ENCODE measurements around the gene TPD52L1.

The TPD52L1 gene

GRCh38 chr6:125163811-125164210, 10.2 kb downstream of the TPD52L1 start:
- DNase-seq (ENCODE audit: extremely low read depth, low read depth), result no peak
- TF ChIP-seq CTCF (IDR thresholded peaks at IDR 0.05; ENCODE audit: low read depth, low read length, missing control alignments), result no peak
- H3K4me3 ChIP-seq (replicated peaks; ENCODE audit: low read depth, low read length), result no peak overlapping the region

GRCh38 chr6:125164696-125165095, 11.1 kb downstream of the TPD52L1 start:
- no peak for DNase-seq (ENCODE audit: extremely low read depth, low read depth)
- no peak overlapping the region for H3K4me3 ChIP-seq (replicated peaks; ENCODE audit: low read depth, low read length)
- TF ChIP-seq CTCF (IDR thresholded peaks at IDR 0.05; ENCODE audit: low read depth, low read length, missing control alignments), result no peak

GRCh38 chr6:125165256-125165655, 11.7 kb downstream of the TPD52L1 start:
- no peak for DNase-seq (ENCODE audit: extremely low read depth, low read depth)
- H3K4me3 ChIP-seq (replicated peaks; ENCODE audit: low read depth, low read length), result no peak overlapping the region
- TF ChIP-seq CTCF (IDR thresholded peaks at IDR 0.05; ENCODE audit: low read depth, low read length, missing control alignments), result no peak

- no peak overlapping the region for H3K4me3 ChIP-seq (replicated peaks; ENCODE audit: low read depth, low read length)
- DNase-seq (ENCODE audit: extremely low read depth, low read depth), result no peak
- TF ChIP-seq CTCF (IDR thresholded peaks at IDR 0.05; ENCODE audit: low read depth, low read length, missing control alignments), result no peak
Observed at GRCh38 chr6:125165776-125166175, 12.2 kb downstream of the TPD52L1 start.

- DNase-seq (ENCODE audit: extremely low read depth, low read depth), result no peak
- TF ChIP-seq CTCF (IDR thresholded peaks at IDR 0.05; ENCODE audit: low read depth, low read length, missing control alignments), result no peak
- no peak overlapping the region for H3K4me3 ChIP-seq (replicated peaks; ENCODE audit: low read depth, low read length)
Observed at GRCh38 chr6:125166711-125167110, 13.1 kb downstream of the TPD52L1 start.

- TF ChIP-seq CTCF (IDR thresholded peaks at IDR 0.05; ENCODE audit: low read depth, low read length, missing control alignments), result no peak
- no peak overlapping the region for H3K4me3 ChIP-seq (replicated peaks; ENCODE audit: low read depth, low read length)
- DNase-seq (ENCODE audit: extremely low read depth, low read depth), result no peak
Observed at GRCh38 chr6:125167579-125167978, 14.0 kb downstream of the TPD52L1 start.

- no peak for DNase-seq (ENCODE audit: extremely low read depth, low read depth)
- no peak overlapping the region for H3K4me3 ChIP-seq (replicated peaks; ENCODE audit: low read depth, low read length)
- no peak for TF ChIP-seq CTCF (IDR thresholded peaks at IDR 0.05; ENCODE audit: low read depth, low read length, missing control alignments)
Observed at GRCh38 chr6:125169058-125169457, 15.5 kb downstream of the TPD52L1 start.
